Activated T-cell treated with anti-CD3 and anti-CD28 coated beads, Interleukin-2, amount 50 U/mL, for 4 hours (primary cell): Measurements from ENCODE around the gene STARD8. TPM values are rescaled to one million over a fixed set of nuclear protein-coding genes. Genes with fewer than 3 reads are reported as not detected.

Experiments
- ATAC-seq, 2 donors: fragments of 200-7000 bp; cut with Tn5 transposase; one replicate each; pipeline ENCODE4 v1.10.0; 2021
- DNase-seq: peaks from one replicate; pipeline ENCODE4 v3.0.0-alpha.2; 2020
- H3K27me3 Mint-ChIP-seq: one replicate; pipeline ENCODE4 v1.8.0; 2021; ENCODE audit warnings: low read depth, mixed read lengths
- H3K36me3 Mint-ChIP-seq: one replicate; pipeline ENCODE4 v1.8.0; 2022; ENCODE audit warnings: mixed read lengths; ENCODE audit not compliant: insufficient read depth
- H3K4me1 Mint-ChIP-seq: one replicate; pipeline ENCODE4 v1.8.0; 2021; ENCODE audit warnings: low read depth, mixed read lengths
- H3K4me3 Mint-ChIP-seq: one replicate; pipeline ENCODE4 v1.8.0; 2021; ENCODE audit warnings: mild to moderate bottlenecking, moderate library complexity, mixed read lengths
- H3K9me3 Mint-ChIP-seq: one replicate; pipeline ENCODE4 v1.8.0; 2021; ENCODE audit warnings: mixed read lengths
- total RNA-seq, 3 donors: library from RNA; stranded (reverse); gene quantifications; one replicate each; pipeline ENCODE4 v1.2.1, GENCODE V29; 2021

Gene STARD8
- total RNA-seq, 3 donors from 2014 or later = 0.11 to 0.19 (median 0.18) TPM

DNA sequence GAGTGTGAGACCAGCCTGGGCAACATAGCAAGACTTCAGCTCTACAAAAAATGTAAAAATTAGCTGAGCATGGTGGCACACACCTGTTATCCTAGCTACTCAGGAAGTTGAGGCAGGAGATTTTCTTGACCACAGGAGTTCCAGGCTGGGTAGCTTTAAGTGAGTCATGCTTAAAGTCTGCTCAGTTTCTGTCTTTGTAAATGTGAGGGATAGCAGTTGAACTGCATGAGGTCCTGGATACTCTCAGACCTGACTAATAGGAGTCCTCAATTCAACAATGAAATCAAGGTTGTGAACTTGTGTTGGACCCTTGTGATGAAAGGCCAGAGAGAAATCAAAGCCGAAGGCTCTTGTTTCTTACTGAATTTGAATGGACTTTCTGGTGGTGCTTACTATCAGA is 45.2 kb downstream of the STARD8 start:
- Mint-ChIP-seq H3K4me1 (peaks cover 4% of the 10 kb centered on the region), H3K4me3 (no peak overlapping the region), H3K27me3 (peaks cover 26% of the 10 kb centered on the region), H3K9me3 (no peaks in the 10 kb centered on the region), H3K36me3 (no peaks in the 10 kb centered on the region)
- DNase-seq (no peak), ATAC-seq (no peak)

DNA sequence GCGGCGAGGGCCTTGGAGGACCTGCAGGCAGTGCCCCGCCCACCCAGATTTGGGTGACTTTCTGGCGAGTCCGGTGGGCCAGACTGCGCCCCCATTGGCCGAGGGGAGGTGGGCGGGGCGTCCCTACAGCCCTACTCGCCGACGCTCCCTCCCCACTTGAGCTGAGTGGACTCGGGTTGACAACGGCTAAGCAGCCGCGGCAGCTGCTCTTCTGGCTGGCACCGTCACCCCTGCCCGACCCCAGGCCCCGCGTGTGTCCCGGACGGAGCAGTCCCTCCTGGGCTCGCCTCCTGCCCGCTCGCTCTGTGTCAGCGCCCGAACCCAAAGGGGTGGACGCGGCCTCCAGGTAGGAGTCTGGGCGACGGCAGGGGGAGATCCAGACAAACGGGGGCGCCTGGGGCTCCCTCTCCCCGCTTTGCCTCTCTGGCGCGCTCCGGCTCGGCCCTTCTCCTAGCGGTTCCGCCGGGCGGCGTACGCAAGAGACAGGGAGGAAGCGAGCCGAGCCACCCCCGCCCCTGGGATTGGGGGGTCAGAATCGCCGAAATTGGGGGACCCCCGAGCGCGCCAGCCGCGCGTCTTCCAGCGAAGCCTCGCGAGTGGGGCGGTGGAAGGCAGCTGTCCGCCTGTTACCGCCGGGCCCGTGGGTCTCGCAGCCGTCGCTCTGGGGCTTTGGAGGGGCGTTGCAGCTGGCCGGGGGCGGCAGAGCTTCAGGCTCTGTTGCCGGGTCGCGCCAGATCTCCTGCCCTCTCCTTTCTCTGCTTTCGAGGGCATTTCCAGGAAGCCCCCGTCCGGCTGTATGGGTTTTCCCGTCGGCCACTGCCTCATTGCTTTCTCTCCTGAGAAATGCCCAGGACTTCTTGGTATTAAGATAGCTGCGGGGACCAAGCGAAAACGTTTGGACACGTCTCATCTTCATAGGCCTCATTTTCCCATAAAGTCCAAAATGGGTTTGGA is 46.3 kb downstream of the STARD8 start:
- peak in 1 of 2 donors; percentile 29 for ATAC-seq
- peak overlapping the region; percentile 37 for H3K4me3 Mint-ChIP-seq
- H3K27me3 Mint-ChIP-seq = peaks cover 22% of the 10 kb centered on the region
- no peaks in the 10 kb centered on the region for H3K9me3 Mint-ChIP-seq
- no peaks in the 10 kb centered on the region for H3K36me3 Mint-ChIP-seq
- no peak for DNase-seq
- H3K4me1 Mint-ChIP-seq = peaks cover 4% of the 10 kb centered on the region

- Mint-ChIP-seq H3K36me3 (no peaks in the 10 kb centered on the region), H3K9me3 (no peaks in the 10 kb centered on the region), H3K27me3 (peaks cover 24% of the 10 kb centered on the region), H3K4me3 (peak overlapping the region; percentile 26), H3K4me1 (peaks cover 4% of the 10 kb centered on the region)
- no peak for DNase-seq
- no peak for ATAC-seq
Measured at GRCh38 chrX:68694435-68695205, 47.2 kb downstream of the STARD8 start.

DNA sequence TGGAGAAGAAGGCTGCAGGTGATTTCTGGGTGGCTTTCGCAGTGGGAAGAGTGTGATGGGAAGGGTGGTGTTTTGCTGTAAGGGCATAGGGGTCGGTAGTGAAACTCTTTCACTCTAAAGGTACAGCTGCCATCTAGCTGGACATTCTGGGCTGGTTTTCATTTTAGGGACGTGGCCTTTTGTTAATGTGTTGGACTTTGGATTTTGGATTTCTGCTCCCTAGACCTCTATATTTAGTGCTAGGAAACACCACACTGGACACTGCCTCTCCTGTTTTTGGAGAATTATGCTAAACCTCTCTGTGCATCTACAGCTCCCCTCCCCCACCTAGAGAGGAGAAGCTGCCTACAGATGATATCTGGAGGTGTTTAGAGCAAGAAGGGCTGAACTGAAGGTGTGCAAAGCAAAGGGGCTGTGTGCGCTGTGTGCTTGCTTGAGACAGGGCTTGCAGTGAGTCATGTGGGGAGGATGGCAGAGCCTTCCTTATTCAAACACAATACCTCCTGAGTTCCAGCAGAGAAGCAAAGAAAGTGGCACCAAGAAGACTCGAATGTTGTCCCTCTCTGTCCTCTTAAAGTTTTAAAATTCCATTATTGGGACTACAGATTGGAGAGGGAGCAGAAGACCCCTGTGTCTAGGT is 47.9 kb downstream of the STARD8 start:
- no peak overlapping the region for H3K4me3 Mint-ChIP-seq
- DNase-seq (no peak), ATAC-seq (no peak)
- H3K9me3 Mint-ChIP-seq = no peaks in the 10 kb centered on the region
- H3K4me1 Mint-ChIP-seq = peaks cover 4% of the 10 kb centered on the region
- no peaks in the 10 kb centered on the region for H3K36me3 Mint-ChIP-seq
- H3K27me3 Mint-ChIP-seq = peaks cover 24% of the 10 kb centered on the region

DNA sequence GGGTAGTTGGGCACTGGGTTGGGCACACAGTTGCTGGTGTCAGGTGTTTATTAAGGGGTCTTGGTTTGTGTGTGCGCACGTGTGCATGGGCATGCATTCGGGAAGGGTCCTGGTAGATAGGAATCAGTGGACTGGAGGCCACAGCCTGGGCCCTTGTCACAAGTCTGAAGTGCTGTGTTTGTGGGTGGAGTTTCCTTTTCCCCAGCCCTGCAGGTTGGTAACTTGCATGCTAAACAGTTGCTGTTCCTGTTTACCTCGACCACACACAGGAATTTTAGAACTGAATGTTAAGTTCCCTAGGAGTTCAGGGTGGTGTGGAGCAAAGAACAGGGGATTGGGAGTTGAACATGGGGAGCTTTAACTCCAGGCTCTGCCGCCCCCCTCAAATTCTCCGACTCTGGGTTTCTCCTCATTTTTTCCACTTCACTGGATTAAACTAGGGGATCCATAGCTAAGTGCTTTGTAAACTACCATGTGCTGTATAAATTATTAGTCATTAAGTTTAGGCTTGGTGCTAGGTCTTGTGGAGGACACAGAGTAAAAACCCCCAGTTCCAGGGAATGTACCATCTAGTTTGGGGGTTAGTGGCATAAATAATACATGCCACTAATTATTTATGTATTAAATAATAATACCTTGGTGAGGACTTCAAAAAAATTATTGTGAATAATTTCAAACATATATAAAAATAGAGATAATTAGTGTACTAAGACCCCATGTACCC is 49.0 kb downstream of the STARD8 start:
- H3K9me3 Mint-ChIP-seq = no peaks in the 10 kb centered on the region
- H3K27me3 Mint-ChIP-seq = peaks cover 24% of the 10 kb centered on the region
- peaks cover 4% of the 10 kb centered on the region for H3K4me1 Mint-ChIP-seq
- H3K4me3 Mint-ChIP-seq = no peak overlapping the region
- DNase-seq (no peak), ATAC-seq (no peak)
- no peaks in the 10 kb centered on the region for H3K36me3 Mint-ChIP-seq

GRCh38 chrX:68697036-68697435 is 49.6 kb downstream of the STARD8 start:
- H3K36me3 Mint-ChIP-seq = no peaks in the 10 kb centered on the region
- no peak for ATAC-seq
- H3K4me1 Mint-ChIP-seq = peaks cover 4% of the 10 kb centered on the region
- DNase-seq = no peak
- no peak overlapping the region for H3K4me3 Mint-ChIP-seq
- H3K9me3 Mint-ChIP-seq = no peaks in the 10 kb centered on the region
- H3K27me3 Mint-ChIP-seq = peaks cover 24% of the 10 kb centered on the region

- DNase-seq (no peak), ATAC-seq (no peak)
- peaks cover 4% of the 10 kb centered on the region for H3K4me1 Mint-ChIP-seq
- H3K9me3 Mint-ChIP-seq = no peaks in the 10 kb centered on the region
- H3K27me3 Mint-ChIP-seq = peaks cover 21% of the 10 kb centered on the region
- H3K36me3 Mint-ChIP-seq = no peaks in the 10 kb centered on the region
- no peak overlapping the region for H3K4me3 Mint-ChIP-seq
Measured at GRCh38 chrX:68697465-68698125, 50.1 kb downstream of the STARD8 start.

- no peaks in the 10 kb centered on the region for H3K36me3 Mint-ChIP-seq
- no peak for ATAC-seq
Measured at GRCh38 chrX:68698942-68699341, 51.5 kb downstream of the STARD8 start.

GRCh38 chrX:68699960-68700746 is 52.7 kb downstream of the STARD8 start:
- peaks cover 10% of the 10 kb centered on the region for H3K27me3 Mint-ChIP-seq
- DNase-seq (no peak), ATAC-seq (no peak)
- no peaks in the 10 kb centered on the region for H3K36me3 Mint-ChIP-seq
- H3K4me3 Mint-ChIP-seq = no peak overlapping the region
- H3K9me3 Mint-ChIP-seq = no peaks in the 10 kb centered on the region
- no peaks in the 10 kb centered on the region for H3K4me1 Mint-ChIP-seq

More at GRCh38 chrX:68698942-68699341, 51.5 kb downstream of the STARD8 start:
- Mint-ChIP-seq H3K4me3 (no peak overlapping the region), H3K9me3 (no peaks in the 10 kb centered on the region), H3K4me1 (peaks cover 4% of the 10 kb centered on the region), H3K27me3 (peaks cover 18% of the 10 kb centered on the region)
- no peak for DNase-seq

GRCh38 chrX:68703369-68703768 is 55.9 kb downstream of the STARD8 start:
- no peaks in the 10 kb centered on the region for H3K36me3 Mint-ChIP-seq

GRCh38 chrX:68703846-68704245 is 56.4 kb downstream of the STARD8 start:
- peaks cover 2% of the 10 kb centered on the region for H3K27me3 Mint-ChIP-seq
- ATAC-seq = no peak

More at GRCh38 chrX:68703369-68703768, 55.9 kb downstream of the STARD8 start:
- Mint-ChIP-seq H3K27me3 (peaks cover 2% of the 10 kb centered on the region), H3K4me1 (no peaks in the 10 kb centered on the region), H3K9me3 (no peaks in the 10 kb centered on the region), H3K4me3 (no peak overlapping the region)
- ATAC-seq (no peak), DNase-seq (no peak)

DNA sequence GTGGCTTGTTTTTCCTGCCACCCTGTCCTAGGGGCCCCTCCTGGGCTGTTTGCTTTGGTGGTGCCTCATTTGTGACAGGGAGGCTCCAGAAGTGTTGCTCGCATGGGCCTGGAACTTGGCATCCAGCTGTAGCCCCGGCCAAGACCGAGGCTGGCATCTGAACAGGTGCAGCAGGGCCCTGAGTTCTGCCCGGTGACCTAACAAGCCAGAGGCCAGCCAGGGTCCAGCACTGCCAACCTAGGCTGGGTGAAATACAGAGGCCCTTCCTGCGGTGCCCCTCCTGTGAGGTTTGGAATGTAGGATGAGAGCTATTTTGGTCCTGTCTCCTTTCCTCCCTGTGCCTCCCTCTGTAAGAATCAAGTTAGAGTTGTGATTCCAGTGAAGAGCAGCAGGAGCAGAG is 58.5 kb downstream of the STARD8 start:
- Mint-ChIP-seq H3K4me1 (no peaks in the 10 kb centered on the region), H3K9me3 (no peaks in the 10 kb centered on the region), H3K36me3 (no peaks in the 10 kb centered on the region), H3K27me3 (no peaks in the 10 kb centered on the region), H3K4me3 (no peak overlapping the region)
- ATAC-seq (no peak), DNase-seq (no peak)

More at GRCh38 chrX:68703846-68704245, 56.4 kb downstream of the STARD8 start:
- DNase-seq = no peak
- Mint-ChIP-seq H3K36me3 (no peaks in the 10 kb centered on the region), H3K9me3 (no peaks in the 10 kb centered on the region), H3K4me1 (no peaks in the 10 kb centered on the region), H3K4me3 (no peak overlapping the region)
